Measurements from ENCODE around the gene CACNB4.

CACNB4 gene

GRCh38 chr2:152063325-152063924 lies 35.4 kb downstream of the CACNB4 start:
- no peak for DNase-seq (ENCODE audit: extremely low spot score)
- CTCF ChIA-PET = interaction anchor here (0.5 kb wide), 1 partner anchor 34 kb away, joined by 3 read pairs; no protein-coding TSS in a partner anchor
- TF ChIP-seq L3MBTL2 (conservative IDR thresholded peaks at IDR 0.05) (no peak), FOXK2 (IDR thresholded peaks at IDR 0.05) (no peak)
- POLR2A ChIA-PET = no interaction called here

- TF ChIP-seq LEF1 (IDR thresholded peaks at IDR 0.05; ENCODE audit: borderline replicate concordance) = no peak
- ChIA-PET POLR2A (no interaction called here), CTCF (interaction anchor here (0.5 kb wide), 1 partner anchor 35 kb away, joined by 3 read pairs; no protein-coding TSS in a partner anchor)
- DNase-seq (ENCODE audit: extremely low spot score) = no peak
Measured at GRCh38 chr2:152062125-152063091, 36.4 kb downstream of the CACNB4 start.

- no peak for DNase-seq (ENCODE audit: extremely low spot score)
- ChIA-PET CTCF (interaction anchor here (0.7 kb wide), 1 partner anchor 24 kb away, joined by 5 read pairs; no protein-coding TSS in a partner anchor), POLR2A (no interaction called here)
Measured at GRCh38 chr2:152061383-152061782, 37.5 kb downstream of the CACNB4 start.

GRCh38 chr2:152058655-152059054 lies 40.2 kb downstream of the CACNB4 start:
- ChIA-PET POLR2A (no interaction called here), CTCF (no interaction called here)
- TF ChIP-seq ARNT (IDR thresholded peaks at IDR 0.05) (no peak), ELF4 (IDR thresholded peaks at IDR 0.05) (no peak), SP1 (IDR thresholded peaks at IDR 0.05) (no peak), FOXM1 (IDR thresholded peaks at IDR 0.05; ENCODE audit: borderline replicate concordance) (no peak), SUZ12 (IDR thresholded peaks at IDR 0.05) (no peak), NFRKB (IDR thresholded peaks at IDR 0.05) (no peak), L3MBTL2 (conservative IDR thresholded peaks at IDR 0.05) (no peak), LEF1 (IDR thresholded peaks at IDR 0.05; ENCODE audit: borderline replicate concordance) (no peak), PKNOX1 (IDR thresholded peaks at IDR 0.05) (no peak), TARDBP (IDR thresholded peaks at IDR 0.05) (no peak), FOXK2 (IDR thresholded peaks at IDR 0.05) (no peak), CTBP1 (IDR thresholded peaks at IDR 0.05; ENCODE audit: borderline replicate concordance) (no peak)
- no peak for DNase-seq (ENCODE audit: extremely low spot score)

More at GRCh38 chr2:152061383-152061782, 37.5 kb downstream of the CACNB4 start:
- TF ChIP-seq TARDBP (IDR thresholded peaks at IDR 0.05) (no peak), PKNOX1 (IDR thresholded peaks at IDR 0.05) (no peak), CTBP1 (IDR thresholded peaks at IDR 0.05; ENCODE audit: borderline replicate concordance) (no peak), SP1 (IDR thresholded peaks at IDR 0.05) (no peak), HDGF (IDR thresholded peaks at IDR 0.05; ENCODE audit: borderline replicate concordance) (no peak), BHLHE40 (IDR thresholded peaks at IDR 0.05; ENCODE audit: borderline replicate concordance) (no peak), LEF1 (IDR thresholded peaks at IDR 0.05; ENCODE audit: borderline replicate concordance) (no peak), ZNF384 (IDR thresholded peaks at IDR 0.05) (no peak), FOXK2 (IDR thresholded peaks at IDR 0.05) (no peak), FOXM1 (IDR thresholded peaks at IDR 0.05; ENCODE audit: borderline replicate concordance) (no peak), SUZ12 (IDR thresholded peaks at IDR 0.05) (no peak), L3MBTL2 (conservative IDR thresholded peaks at IDR 0.05) (no peak)

- DNase-seq (ENCODE audit: extremely low spot score) = no peak
- TF ChIP-seq CTBP1 (IDR thresholded peaks at IDR 0.05; ENCODE audit: borderline replicate concordance) = no peak
- TF ChIP-seq ELF4 (IDR thresholded peaks at IDR 0.05) = no peak
- no peak for TF ChIP-seq ARNT (IDR thresholded peaks at IDR 0.05)
- no peak for TF ChIP-seq TARDBP (IDR thresholded peaks at IDR 0.05)
- TF ChIP-seq PKNOX1 (IDR thresholded peaks at IDR 0.05) = no peak
- no peak for TF ChIP-seq SP1 (IDR thresholded peaks at IDR 0.05)
- no peak for TF ChIP-seq NFRKB (IDR thresholded peaks at IDR 0.05)
- no peak for TF ChIP-seq SUZ12 (IDR thresholded peaks at IDR 0.05)
- no peak for TF ChIP-seq L3MBTL2 (conservative IDR thresholded peaks at IDR 0.05)
- CTCF ChIA-PET = no interaction called here
- POLR2A ChIA-PET = no interaction called here
Measured at GRCh38 chr2:152056418-152056817, 42.4 kb downstream of the CACNB4 start.

GRCh38 chr2:152055366-152056108 lies 43.3 kb downstream of the CACNB4 start:
- POLR2A ChIA-PET = no interaction called here
- TF ChIP-seq HDGF (IDR thresholded peaks at IDR 0.05; ENCODE audit: borderline replicate concordance) = no peak
- no peak for TF ChIP-seq CTBP1 (IDR thresholded peaks at IDR 0.05; ENCODE audit: borderline replicate concordance)
- TF ChIP-seq ELF4 (IDR thresholded peaks at IDR 0.05) = no peak
- TF ChIP-seq SP1 (IDR thresholded peaks at IDR 0.05) = no peak
- TF ChIP-seq ZNF384 (IDR thresholded peaks at IDR 0.05) = no peak
- no peak for TF ChIP-seq FOXA1 (IDR thresholded peaks at IDR 0.05)
- TF ChIP-seq PKNOX1 (IDR thresholded peaks at IDR 0.05) = no peak
- CTCF ChIA-PET = no interaction called here
- DNase-seq (ENCODE audit: extremely low spot score) = no peak

All from HEK293T (cell line).